ENCODE data around the gene SNORC.

The SNORC gene

GRCh38 chr2:232882505-232883115 lies 12.5 kb downstream of the SNORC start:
- no peak for DNase-seq

GRCh38 chr2:232883116-232883721 lies 13.2 kb downstream of the SNORC start:
- DNase-seq, result no peak

GRCh38 chr2:232884001-232884421 lies 13.9 kb downstream of the SNORC start:
- no peak for DNase-seq

GRCh38 chr2:232884549-232885263 lies 14.6 kb downstream of the SNORC start:
- no peak for DNase-seq

- no peak for DNase-seq
These were observed 15.3 kb downstream of the SNORC start for GRCh38 chr2:232885264-232885961.

- no peak for DNase-seq
These were observed 16.1 kb downstream of the SNORC start for GRCh38 chr2:232886176-232886575.

- no peak for DNase-seq
These were observed 16.6 kb downstream of the SNORC start for GRCh38 chr2:232886632-232887031.

GRCh38 chr2:232887171-232887850 lies 17.2 kb downstream of the SNORC start:
- DNase-seq, result no peak

GRCh38 chr2:232888099-232888836 lies 18.2 kb downstream of the SNORC start:
- no peak for DNase-seq

- no peak for DNase-seq
These were observed 18.9 kb downstream of the SNORC start for GRCh38 chr2:232888839-232889529.

- no peak for DNase-seq
These were observed 19.9 kb downstream of the SNORC start for GRCh38 chr2:232889876-232890401.

GRCh38 chr2:232890536-232890895 lies 20.5 kb downstream of the SNORC start:
- DNase-seq, result no peak

GRCh38 chr2:232890896-232891601 lies 21.0 kb downstream of the SNORC start:
- DNase-seq, result no peak

- DNase-seq, result peak in 1 of 2 donors; percentile 19
These were observed 21.6 kb downstream of the SNORC start for GRCh38 chr2:232891621-232892071.

GRCh38 chr2:232892221-232892620 lies 22.2 kb downstream of the SNORC start:
- no peak for DNase-seq

GRCh38 chr2:232892843-232893242 lies 22.8 kb downstream of the SNORC start:
- DNase-seq, result no peak

GRCh38 chr2:232893834-232894233 lies 23.8 kb downstream of the SNORC start:
- no peak for DNase-seq

- DNase-seq, result no peak
These were observed 24.2 kb downstream of the SNORC start for GRCh38 chr2:232894251-232894650.

GRCh38 chr2:232894746-232895145 lies 24.7 kb downstream of the SNORC start:
- no peak for DNase-seq

- DNase-seq, result no peak
These were observed 26.0 kb downstream of the SNORC start for GRCh38 chr2:232896111-232896510.
